ENCODE measurements around the gene CPNE1.

The CPNE1 gene

GRCh38 chr20:35598476-35598875 is 66.2 kb downstream of the CPNE1 start:
- no peak for DNase-seq

- no peak for DNase-seq
Measured at GRCh38 chr20:35597186-35597585, 67.5 kb downstream of the CPNE1 start.

- DNase-seq: no peak
Measured at GRCh38 chr20:35595901-35596300, 68.8 kb downstream of the CPNE1 start.

- DNase-seq: no peak
Measured at GRCh38 chr20:35595456-35595855, 69.2 kb downstream of the CPNE1 start.

GRCh38 chr20:35592339-35592974 is 72.2 kb downstream of the CPNE1 start:
- DNase-seq: no peak

- no peak for DNase-seq
Measured at GRCh38 chr20:35588397-35588796, 76.3 kb downstream of the CPNE1 start.

- no peak for DNase-seq
Measured at GRCh38 chr20:35587436-35587835, 77.3 kb downstream of the CPNE1 start.

GRCh38 chr20:35586751-35587425 is 77.8 kb downstream of the CPNE1 start:
- no peak for DNase-seq

- DNase-seq: no peak
Measured at GRCh38 chr20:35583636-35584560, 80.8 kb downstream of the CPNE1 start.

GRCh38 chr20:35582741-35583404 is 81.8 kb downstream of the CPNE1 start:
- DNase-seq: no peak

GRCh38 chr20:35582131-35582530 is 82.6 kb downstream of the CPNE1 start:
- no peak for DNase-seq

- DNase-seq: no peak
Measured at GRCh38 chr20:35579196-35579595, 85.5 kb downstream of the CPNE1 start.

- no peak for DNase-seq
Measured at GRCh38 chr20:35578469-35578868, 86.2 kb downstream of the CPNE1 start.

- no peak for DNase-seq
Measured at GRCh38 chr20:35576816-35577215, 87.9 kb downstream of the CPNE1 start.
